HG02884 (cell line): Measurements from ENCODE around the gene TFCP2.
"Not testable (repeated sequence)": the region's sequence is repeated elsewhere in the genome, so short reads cannot be mapped to it uniquely, and the experiment has no call there.

Source experiments
- ATAC-seq: cut with Tn5 transposase; IDR thresholded peaks from one replicate; pipeline ENCODE4 v1.9.1; 2021; ENCODE audit warnings: mild to moderate bottlenecking, moderate library complexity; ENCODE audit not compliant: unreplicated experiment

TFCP2 gene, protein sequence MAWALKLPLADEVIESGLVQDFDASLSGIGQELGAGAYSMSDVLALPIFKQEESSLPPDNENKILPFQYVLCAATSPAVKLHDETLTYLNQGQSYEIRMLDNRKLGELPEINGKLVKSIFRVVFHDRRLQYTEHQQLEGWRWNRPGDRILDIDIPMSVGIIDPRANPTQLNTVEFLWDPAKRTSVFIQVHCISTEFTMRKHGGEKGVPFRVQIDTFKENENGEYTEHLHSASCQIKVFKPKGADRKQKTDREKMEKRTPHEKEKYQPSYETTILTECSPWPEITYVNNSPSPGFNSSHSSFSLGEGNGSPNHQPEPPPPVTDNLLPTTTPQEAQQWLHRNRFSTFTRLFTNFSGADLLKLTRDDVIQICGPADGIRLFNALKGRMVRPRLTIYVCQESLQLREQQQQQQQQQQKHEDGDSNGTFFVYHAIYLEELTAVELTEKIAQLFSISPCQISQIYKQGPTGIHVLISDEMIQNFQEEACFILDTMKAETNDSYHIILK

DNA sequence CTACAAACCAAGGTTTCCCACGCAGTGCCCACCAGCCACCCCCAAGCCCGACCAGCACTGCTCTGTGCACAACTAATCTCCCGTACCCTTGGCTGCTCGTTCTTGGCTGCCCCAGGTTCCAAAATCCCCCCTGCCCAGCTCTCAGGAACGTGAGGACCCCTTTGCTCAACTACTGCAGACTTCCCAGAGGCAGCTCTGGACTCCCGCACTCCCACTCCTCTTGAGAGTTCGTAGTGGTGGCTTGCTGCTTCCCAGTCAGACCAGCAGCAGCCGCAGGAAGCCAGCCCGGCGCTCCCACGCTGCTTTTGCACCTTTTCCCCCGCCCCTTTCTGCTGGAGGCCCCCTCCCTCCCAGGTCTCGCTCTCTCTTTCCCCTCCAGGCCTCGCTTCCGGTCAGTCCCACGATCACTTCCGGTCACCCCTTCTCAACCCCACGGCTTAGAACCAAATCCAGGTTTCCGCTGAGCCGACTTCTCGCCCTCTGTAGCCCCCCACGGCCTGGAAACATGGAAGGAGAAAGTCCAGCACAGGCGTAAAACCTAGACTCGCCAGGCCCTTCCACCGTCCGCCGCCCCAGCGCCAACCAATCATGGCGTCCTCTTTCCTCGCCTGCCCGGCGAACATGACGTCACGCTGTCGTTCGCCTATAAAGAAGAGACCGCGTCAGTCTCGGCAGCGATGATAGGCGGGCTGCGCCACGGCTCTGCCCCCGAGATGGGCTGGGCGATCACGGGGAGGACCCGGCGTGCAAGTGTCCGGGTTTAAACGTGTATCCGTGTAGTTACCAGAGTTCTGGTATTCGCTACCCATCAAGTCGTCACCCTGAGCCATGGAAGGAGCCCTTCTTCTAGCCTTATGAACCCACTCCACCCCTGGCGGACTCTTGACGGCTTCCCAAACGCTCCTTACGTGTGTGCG, at the start of gene TFCP2:
TSS of gene TFCP2 (minus strand) at position 621 of the 917 bp plus-strand sequence. CDS start 713 bp downstream, outside the sequence.
- ATAC-seq: peak; percentile 83

DNA sequence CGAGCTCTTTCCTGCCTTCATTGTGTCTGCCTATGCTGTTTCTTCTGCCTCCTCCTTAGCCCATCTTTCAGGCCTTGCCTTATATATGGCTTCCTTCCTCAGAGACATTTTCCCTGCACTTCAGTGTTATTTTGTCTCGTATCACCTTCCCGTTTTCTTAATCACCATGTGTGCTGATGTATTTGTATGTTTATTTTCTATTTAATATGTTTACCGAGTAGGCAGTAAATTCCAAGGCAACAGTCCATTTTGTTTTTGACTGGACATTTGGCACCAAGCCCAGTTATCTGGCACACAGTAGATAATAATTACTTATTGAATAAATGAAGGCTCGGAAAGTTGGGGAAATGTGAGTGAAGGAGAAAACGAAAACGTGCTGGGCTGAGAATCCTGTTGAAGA, 49.5 kb upstream of the TFCP2 start:
- no peak for ATAC-seq

DNA sequence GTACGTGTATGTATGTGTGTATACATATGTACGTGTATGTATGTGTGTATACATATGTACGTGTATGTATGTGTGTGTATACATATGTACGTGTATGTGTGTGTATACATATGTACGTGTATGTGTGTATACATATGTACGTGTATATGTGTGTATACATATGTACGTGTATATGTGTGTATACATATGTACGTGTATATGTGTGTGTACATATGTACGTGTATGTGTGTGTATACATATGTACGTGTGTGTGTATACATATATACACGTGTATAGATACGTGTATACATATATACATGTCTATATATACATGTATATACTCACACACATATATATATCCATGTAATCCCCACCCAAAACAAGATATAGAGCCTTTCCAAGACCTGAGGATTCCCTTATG, 46.9 kb upstream of the TFCP2 start:
- not testable (repeated sequence) for ATAC-seq

DNA sequence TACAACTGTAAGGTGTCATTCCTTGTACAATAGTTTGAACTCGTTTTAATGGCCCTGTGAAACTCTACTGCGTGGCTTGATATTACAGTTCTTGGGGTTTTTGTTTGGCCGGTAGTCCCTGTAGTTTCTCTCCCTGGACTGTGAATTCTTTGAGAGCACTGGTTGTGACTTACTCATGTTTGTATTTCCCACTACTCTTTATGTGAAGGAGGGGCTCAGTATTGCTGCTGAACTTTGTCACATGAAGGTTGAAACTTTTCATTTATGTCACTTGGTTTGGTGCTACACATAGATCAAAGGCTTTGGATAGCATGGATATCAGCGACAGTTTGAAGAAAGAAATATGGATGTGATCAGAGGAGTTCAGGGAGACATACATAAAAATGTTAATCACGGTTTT, 46.4 kb upstream of the TFCP2 start:
- no peak for ATAC-seq

DNA sequence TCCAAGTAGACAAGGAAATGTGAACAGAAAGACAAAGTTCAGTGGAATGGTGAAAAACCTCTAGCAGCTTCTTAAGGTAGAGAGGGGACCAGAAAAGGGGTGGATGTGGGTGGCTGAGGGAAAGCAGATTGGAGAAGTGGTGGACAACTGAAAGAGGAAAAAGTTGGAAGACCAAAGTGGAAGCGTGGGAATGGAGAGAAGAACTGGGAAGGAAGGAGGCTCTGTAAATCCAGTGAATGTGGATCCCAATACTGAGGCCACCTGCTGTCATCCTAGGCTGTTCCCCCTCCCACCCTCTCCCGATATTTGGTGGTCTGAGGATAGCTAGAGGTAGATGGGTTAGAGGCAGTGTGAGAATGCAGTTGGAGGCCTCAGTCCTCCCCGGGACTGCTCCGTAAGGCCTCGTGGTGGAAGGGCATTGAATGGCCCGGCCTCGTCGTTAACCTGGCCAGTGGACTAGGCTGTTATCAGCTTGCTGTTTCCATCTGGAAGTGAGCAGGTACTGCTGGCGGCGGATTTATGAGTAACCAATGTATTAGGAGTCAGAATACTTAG, 45.7 kb upstream of the TFCP2 start:
- no peak for ATAC-seq

DNA sequence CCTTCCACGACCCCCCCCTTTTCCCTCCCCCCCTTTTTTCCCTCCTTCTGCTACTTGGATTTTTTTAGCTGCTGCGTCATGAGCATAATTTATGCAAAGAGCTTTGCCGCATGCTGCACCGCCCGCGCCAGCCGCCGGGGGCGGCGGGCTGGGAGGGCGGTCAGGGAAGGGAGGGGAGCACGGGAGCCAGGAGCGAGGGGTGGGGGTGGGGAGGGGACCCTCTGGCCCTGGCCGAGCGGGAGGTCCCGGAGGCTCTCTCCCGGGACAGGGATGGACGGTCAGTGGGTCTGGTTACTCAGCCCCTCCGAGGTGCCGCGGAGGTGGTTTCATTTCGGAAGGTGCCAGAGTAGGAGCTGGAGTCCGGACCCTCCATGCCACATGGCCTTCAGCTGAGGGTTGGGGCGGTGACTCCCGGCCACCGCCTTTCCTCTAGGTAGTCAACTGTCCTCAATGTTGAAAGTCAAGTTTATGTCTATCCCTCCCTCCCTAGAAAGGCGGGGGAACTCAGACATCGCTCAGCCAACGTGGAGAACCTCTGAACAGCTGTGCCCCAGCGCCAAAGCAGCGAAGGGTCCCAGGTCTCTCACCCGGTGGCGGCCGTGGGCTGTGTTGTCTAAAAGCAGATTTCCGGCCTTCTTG, 45.2 kb upstream of the TFCP2 start, which contains the start of gene POU6F1:
TSS of gene POU6F1 (minus strand) at position 95 of the 639 bp plus-strand sequence. CDS start 11,226 bp downstream, outside the sequence.
- ATAC-seq: peak; percentile 67

DNA sequence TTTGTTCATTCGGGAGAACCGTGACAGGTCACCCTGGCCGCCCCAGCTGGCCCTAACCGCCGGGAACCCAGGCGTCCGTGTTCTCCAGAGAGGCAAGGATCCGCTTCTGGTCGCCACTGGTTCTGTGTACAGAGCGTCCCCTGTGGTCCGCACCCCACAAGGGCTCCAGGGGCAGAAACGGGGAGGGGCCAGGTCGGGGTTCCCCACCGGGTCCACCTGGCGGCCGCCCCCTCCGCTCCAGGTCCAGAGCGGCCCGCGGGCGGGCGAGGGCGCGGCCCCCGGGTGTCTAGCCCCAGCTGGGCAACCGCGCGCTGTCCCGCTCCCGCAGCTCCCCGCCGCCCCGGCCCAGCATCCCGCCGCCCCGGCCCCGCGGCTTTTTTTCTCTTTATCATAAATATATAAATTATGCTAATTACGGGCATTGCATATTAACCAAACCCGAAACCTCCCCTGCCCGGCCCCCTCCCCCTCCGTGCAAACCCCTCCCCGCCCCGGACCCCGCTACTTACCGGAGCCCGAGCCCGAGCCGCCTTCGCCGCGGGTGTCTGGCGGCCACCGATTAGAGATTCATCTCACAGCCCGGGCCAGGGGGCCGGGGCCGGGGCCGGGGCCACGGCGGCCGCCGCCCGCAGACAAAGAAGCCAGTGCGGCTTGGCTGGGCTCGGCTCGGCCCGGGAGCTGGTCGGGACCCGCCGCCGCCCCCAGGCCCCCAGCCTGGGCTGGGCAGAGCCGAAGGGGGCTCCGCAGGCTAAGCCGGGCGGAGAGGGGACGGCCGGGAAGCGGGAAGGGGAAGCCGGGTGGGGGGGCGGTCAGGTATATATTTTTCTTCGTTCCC, 44.4 kb upstream of the TFCP2 start:
- peak; percentile 15 for ATAC-seq

DNA sequence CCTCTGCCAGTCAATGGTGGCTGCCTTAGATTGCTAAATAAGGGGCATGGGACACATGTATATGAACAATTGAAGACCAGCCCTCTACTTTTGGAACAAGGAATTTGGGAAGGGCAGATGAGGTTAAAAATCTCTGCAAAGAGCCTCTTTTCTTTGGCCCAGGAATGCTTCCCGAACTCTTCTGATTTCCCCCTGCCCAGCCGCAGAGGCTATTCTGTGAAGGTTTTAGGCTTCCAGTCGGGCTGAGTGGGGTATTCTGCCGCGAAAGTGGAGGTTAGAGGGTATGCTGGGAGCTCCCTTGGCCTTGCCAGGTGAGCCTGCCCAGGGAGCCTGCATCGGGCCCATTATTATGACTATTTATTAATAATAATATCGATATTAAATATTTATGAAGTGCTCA, 43.7 kb upstream of the TFCP2 start:
- no peak for ATAC-seq

DNA sequence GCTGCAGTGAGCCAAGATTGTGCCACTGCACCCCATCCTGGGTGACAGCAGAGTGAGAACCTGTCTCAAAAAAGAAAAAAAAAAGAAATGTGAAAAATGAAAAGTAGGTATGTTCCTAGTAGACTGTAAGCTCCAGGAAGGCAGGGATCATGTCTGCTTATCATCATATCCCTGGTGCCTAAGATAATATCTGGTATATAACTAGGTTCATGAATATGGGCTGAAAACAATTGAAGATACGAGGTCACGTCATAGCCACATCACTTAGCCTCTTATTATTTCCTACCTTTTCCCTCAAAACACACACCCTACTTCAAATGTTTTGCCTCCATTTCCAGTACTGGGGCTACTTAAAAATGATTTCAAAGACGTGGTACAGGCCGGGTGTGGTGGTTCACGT, 42.0 kb upstream of the TFCP2 start:
- ATAC-seq: no peak

DNA sequence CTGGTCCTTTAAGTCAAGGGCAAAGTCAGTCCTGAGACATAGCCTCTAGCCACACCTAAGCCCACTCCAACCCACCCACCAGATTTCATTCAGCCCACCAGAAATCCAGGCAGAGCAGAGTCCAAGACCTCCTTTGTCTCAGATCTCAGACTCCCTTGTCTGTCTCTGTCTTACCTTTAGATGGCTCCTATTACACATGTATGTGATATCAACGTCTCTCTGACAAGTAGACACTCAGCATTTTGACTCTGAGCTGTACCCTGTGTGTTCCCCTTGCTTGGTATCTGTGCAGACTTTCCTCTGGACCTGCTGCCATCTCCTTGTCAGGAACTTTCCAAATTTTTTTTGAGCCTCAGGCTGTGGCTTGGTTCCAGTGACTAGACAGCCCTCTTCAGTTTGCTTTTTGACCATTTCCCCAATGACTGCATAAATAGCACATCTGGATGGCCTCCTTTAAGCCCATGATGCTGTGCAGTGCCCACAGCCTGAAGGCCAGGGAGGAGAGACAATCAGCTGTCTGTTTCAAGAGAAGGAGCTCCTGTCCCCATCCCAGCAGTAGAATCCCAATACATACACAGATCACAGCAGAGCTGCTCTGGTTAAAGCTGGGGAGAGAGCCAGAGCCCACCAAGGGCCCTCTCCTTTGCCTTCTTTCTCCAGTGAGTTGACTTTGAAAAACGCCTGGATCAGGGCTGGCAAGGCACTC, 37.9 kb upstream of the TFCP2 start:
- no peak for ATAC-seq

DNA sequence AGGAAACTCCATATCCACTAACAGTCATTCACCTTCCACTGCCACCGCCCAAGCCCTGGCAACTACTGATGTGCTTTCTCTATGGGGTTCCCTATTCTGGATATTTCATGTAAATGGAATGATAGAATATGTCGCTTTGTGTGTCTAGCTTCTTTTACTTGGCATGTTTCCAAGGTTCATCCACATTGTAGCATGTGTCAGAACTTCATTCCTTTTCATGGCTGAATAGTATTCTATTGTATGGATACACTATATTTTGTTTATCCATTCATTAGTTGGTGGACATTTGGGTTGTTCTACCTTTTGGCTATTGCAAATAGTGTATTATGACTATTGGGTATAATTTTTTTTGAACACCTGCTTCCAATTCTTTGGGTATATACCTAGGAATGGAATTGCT, 36.3 kb upstream of the TFCP2 start:
- no peak for ATAC-seq

DNA sequence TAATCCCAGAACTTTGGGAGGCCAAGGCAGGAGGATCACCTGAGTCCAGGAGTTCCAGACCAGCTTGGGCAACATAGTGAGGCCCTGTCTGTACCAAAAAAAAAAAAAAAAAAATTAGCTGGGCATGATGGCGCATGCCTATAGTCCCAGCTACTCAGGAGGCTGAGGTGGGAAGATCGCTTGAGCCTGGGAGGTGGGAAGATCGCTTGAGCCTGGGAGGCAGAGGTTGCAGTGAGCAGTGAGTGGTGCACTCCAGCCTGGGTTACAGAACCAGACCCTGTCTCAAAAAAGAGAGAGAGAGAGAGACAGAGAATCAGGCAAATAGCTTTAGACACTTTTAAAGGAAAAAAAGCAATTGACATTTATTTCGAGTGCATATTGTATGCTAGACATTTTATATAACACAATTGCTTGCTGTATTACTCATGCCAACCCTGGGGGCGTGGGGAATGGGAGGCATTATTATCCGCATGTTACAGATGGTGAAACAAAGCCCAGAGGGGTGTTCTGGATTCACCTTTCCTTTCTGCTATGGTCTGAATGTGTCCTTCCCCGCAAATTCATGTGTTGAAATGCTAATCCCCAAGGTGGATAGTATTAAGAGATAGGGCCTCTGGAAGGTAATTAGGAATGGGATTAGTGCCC, 35.2 kb upstream of the TFCP2 start:
- ATAC-seq: no peak

DNA sequence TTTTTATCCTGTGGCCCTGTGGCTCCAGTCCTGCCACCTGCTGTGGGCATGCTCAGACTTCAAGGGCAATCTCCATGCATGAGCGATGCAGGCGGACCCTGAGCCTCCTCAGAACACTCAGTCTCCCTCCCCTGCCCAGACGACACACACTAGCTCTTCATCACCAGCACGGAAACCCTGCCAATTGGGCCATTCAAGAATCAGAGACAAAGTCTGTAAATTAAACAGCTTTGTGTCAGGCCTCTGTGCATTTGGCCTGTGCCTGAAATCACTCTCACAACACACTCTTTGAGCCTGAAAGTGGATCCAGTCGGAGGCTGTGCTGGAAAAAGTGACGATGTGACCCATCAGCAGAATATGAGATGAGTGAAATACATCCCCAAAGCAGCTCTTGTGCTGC, 32.4 kb upstream of the TFCP2 start:
- no peak for ATAC-seq

DNA sequence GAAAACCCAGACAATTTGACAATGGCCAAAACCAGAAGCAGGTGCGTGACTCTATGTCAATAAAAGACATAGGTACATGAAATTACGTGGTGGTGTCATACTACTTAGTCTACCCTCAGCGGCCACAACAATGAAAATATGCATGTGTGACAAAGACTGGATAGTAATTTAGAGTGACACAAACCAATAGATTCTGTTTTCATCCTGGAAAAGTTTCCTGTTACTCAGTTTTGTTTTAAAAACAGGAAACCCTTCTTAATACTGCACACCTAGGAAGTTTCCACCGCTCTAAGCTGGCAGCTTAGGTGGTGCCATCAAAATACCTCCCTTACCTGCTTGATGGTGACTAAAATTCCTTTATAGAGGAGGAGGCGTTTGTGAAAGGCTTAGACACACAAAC, 29.8 kb upstream of the TFCP2 start:
- ATAC-seq: no peak

DNA sequence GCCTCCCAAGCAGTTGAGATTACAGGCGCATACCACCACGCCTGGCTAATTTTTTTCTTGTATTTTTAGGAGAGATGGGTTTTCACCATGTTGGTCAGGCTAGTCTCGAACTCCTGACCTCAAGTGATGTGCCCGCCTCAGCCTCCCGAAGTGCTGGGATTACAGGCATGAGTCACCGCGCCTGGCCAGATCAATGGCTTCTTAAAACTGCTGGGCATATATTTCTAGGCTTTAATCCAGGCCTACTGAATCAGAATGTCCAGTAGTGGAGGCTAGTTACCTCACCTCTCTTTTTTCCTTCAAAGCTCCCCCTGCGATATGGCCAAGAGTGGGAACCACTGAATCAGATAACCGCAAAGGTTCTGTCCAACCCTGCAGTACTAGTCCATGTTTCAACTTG, 27.9 kb upstream of the TFCP2 start:
- ATAC-seq: no peak

DNA sequence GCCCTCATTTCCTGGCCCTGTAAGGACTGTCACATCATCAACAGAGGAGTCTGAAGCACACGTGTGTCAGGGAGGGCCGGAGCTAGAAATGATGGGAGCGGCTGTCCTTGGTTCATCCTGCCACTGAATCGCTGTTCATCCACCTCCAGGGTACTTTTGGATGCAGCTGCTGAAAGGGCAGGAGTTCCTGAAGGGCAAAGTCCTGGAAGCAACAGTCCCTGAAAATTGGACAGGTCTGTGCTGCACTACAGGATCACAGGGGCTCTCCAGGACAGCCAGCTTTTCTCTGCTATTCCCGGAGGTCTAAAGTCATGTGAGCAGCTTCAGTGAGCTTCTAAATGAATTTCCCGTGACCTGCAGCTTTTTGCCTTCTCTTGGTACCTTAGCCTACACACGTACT, 27.2 kb upstream of the TFCP2 start:
- no peak for ATAC-seq

DNA sequence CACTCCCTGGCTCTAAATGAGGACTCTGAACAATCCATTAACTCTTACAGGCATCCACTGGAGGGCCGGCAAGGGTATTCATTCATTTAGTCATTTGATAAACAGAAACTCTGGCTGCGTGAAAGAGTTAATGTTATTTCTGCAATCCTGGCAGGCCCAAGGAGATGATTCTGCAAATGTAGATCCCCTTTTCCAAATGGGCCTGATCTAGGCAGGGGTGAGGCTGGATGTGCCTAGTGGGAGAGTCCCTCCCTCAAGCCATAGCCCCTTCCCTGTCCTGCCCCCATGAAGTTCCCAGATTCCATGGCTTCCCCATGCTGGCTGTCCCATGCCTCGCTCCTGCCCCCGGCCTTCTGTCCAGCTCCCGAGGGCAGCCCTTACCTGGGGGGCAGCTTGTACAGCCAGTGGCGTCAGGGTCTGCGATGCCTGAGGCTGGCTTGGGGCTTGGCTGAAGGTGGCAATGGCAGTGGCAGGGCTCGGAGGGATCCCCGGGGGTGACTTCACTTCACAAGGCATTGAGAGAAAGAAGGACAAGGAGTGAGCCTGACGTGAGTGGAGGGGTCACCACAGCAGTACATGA, 26.5 kb upstream of the TFCP2 start:
- ATAC-seq: no peak

DNA sequence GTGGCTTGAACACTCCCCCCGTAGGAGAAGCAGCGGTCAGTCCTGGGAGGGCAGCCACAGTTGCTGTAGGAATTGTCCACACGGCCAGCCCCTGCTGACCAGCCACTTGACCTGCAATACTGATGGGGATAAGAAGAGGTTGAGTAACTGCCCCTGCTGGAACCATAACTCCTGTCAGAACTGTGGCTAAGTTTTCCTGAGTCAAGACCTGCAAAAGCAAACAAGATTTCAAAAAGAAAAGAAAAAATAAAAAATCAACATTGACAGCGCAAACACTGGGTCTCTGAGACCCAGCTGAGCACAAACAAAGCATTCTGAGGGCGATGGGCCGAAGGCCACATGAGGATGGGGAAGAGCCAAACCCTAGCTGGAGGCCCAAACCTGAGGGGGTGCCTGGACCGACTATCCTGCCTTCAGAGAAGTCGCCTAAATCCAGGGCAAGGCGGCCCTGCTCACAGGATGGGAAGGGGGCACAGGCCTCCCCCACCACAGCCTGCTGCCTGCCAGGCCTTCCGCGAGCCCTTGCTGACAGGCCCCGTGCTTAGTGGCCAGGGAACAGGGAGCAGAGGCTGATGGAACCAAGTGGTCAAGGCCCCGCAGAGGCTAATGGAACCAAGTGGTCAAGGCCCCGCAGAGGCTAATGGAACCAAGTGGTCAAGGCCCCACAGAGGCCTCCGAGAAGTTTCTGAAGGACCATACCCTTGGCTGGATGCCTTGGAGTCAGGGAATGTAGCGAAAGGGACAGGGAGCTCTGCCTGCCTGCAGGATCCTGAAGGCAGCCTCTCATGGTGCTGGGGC, 25.8 kb upstream of the TFCP2 start:
- ATAC-seq: no peak
